Activated CD4-positive, alpha-beta T cell treated with anti-CD3 and anti-CD28 coated beads, Interleukin-2, Interleukin-6, amounts not matched to agents 100 ng/mL and 50 ng/mL, durations not matched to agents 16 hours and 8 hours (primary cell): ENCODE measurements around the gene ARHGAP6.
"Not testable (repeated sequence)": the region's sequence is repeated elsewhere in the genome, so short reads cannot be mapped to it uniquely, and the experiment has no call there.

Experiments
- DNase-seq: peaks from one replicate; pipeline ENCODE4 v3.0.0-alpha.2; 2020

Gene ARHGAP6

DNA sequence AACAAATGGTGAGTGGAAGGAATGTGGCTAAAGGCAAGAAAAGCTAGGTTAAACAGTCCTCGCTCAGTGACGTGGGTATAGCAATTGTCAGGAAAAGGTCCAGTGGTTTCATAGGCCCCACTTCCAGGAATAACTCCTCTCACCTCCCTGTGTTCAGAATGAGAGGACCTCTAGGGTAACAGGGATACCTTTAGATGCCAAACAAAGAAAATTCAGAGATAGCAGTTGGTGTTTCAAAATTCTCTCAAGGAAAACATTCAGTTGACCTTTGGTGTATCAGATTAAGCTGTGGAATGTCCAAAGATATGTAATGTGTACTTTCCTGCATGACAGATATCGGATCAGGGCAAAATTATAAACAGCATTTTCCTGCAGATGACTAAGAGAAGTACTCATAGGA lies 155.9 kb downstream of the ARHGAP6 start:
- DNase-seq: no peak

- DNase-seq: no peak
These were observed 161.5 kb downstream of the ARHGAP6 start for GRCh38 chrX:11504234-11504633.

GRCh38 chrX:11499076-11500044 lies 166.4 kb downstream of the ARHGAP6 start:
- DNase-seq: no peak

DNA sequence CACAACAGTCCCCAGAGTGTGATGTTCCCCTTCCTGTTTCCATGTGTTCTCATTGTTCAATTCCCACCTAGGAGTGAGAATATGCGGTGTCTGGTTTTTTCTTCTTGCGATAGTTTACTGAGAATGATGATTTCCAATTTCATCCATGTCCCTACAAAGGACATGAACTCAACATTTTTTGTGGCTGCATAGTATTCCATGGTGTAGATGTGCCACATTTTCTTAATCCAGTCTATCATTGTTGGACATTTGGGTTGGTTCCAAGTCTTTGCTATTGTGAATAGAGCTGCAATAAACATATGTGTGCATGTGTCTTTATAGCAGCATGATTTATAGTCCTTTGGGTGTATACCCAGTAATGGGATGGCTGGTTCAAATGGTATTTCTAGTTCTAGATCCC lies 174.3 kb downstream of the ARHGAP6 start:
- not testable (repeated sequence) for DNase-seq

- DNase-seq: no peak
These were observed 181.4 kb downstream of the ARHGAP6 start for GRCh38 chrX:11484290-11484689.

DNA sequence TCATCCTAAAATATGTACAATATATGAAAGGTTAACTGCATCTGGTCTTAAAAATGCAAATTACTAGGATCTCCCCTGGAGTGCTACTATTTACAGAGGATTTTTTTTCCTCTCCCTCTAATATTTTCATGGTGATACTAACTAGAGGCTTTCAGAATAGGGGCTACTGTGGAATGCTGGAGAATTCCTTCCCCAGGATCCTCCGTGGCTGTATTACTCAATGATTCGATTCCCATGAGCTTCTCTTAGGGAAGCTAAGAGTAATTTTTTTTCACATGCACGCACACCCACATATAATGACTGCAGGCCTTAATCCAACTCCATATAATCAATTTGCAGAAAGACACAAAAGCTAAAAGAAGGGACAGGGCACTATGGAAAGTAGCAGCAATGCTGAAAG lies 184.7 kb downstream of the ARHGAP6 start:
- DNase-seq: no peak

DNA sequence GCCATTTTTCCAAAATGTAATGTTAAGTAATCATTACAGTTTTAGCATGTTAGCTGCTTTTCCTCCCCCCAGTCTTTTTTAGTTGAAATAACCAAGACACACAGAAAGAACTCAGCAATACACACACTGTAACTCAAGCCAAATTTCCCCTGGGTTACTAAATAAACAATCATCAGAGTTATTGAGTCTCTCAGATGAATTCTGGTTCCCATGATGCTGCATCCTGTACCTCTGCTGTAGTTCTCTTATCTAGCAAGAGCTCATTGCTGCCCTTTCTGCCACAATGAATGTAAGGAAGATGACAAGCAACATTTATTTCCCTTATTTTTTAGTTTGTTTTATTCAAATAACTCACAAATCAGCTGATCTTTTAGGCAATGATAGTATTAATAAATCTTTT lies 185.1 kb downstream of the ARHGAP6 start:
- no peak for DNase-seq

DNA sequence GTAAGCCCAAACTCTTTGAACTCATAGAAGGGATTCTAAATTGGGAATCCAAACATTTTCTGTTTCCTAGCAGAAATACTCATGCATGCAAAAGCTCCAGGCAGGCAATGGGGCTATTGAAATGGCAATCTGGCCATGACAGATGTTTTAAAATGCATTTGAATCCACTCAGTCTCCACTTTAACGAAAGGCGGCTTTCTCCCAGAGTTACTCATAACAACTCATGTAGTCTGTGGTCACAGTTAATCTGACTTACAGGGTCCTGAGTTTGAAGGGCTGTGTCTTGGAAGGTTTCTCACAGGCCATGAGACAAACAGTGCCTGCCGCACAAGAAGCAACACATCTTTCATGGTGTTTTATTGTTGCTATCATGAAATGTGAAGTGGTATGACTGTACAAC lies 186.8 kb downstream of the ARHGAP6 start:
- DNase-seq: no peak

GRCh38 chrX:11478026-11478425 lies 187.7 kb downstream of the ARHGAP6 start:
- no peak for DNase-seq

DNA sequence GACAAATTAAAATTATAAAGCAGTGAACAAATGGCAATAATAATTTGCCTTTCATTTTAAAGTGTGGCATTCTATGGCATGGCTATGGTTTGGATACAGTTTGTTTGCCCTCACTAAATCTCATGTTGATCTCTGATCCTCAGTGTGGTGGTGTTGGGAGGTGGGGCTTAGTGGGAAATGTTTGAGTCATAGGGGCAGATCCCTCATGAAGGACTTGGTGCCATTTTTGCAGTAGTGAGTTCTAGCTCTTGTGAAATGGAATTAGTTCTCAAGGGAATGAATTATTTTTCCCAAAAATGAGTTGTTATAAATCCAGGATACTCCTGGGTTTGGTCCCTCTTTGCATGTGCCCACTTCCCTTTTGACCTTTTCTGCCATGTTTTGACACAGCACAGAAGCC lies 191.1 kb downstream of the ARHGAP6 start:
- DNase-seq: no peak

- no peak for DNase-seq
These were observed 191.7 kb downstream of the ARHGAP6 start for GRCh38 chrX:11474021-11474420.

GRCh38 chrX:11472879-11473278 lies 192.8 kb downstream of the ARHGAP6 start:
- no peak for DNase-seq

GRCh38 chrX:11472381-11472780 lies 193.3 kb downstream of the ARHGAP6 start:
- no peak for DNase-seq

DNA sequence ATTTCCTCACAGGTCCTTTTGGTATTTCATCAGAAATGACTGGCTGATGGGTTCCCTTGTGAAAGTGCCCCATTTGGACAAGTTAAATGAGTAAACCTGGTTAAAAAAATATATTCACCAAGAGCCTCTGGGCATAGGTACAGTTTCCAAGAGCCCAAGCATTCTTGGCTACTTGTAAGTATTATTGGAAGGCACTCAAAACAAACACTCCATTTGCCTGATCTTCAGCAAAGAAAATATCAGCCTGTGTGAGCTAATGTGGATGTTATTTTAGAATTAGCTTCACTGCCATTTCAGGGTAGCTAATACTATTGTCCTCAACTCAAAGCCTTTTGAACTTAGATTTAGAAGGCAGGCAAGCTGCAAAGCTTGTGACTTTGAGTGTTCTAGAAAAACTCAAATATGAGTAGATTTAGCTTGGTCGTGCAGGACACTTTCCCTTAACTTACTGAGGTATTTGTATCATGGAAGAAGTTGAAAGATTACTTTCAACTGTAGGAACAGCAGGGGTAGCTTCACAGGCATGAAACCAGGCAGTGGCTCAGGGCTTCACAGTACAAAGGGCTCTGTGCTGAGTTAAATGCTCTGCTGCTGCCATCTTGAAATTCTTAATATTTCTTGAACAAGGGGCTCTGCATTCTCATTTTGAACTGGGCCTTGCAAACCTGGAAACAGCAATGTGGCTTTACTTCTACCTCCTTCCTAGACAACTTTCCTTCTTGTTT lies 195.3 kb downstream of the ARHGAP6 start:
- no peak for DNase-seq

- DNase-seq: no peak
These were observed 199.9 kb downstream of the ARHGAP6 start for GRCh38 chrX:11465648-11466411.

- DNase-seq: no peak
These were observed 200.8 kb downstream of the ARHGAP6 start for GRCh38 chrX:11464836-11465463.

GRCh38 chrX:11464380-11464779 lies 201.3 kb downstream of the ARHGAP6 start:
- DNase-seq: no peak

DNA sequence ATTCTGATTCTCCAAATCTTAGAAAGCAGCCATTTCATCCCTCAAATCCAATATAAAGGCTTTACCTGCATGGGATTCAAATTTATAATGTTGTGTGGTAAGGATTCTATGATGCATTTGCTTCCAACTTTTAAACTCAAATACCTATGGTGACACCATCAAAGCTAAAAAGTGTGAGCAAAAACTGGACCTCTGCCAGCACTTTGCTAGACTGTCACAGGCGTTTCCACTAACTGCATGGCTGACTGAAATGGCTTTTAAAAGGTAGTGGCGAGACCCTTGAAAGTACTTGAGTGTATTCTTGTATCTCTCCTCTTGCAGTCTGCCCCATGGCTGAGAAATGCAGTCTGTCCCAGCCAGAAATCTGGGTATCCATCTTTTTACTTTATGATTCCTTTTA lies 203.1 kb downstream of the ARHGAP6 start:
- no peak for DNase-seq

DNA sequence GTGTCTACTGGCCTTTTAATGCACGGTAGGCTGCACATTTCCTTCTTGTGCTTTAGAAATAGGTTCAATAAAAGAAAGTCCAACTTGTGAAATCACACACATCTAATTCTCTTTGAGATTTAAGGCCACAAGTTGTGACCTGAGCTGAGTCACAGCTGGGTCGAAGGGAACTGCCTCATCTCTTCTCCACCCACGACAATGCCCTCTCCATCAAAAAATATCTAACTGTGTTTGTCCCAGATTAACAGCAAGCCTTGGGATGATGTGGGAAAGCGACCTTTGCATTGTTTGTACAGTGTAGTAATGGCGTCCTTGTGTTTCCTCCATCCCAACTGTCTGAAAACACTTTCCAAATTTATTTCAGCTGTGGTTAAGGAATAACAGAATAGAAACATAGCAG lies 203.6 kb downstream of the ARHGAP6 start:
- DNase-seq: no peak

GRCh38 chrX:11461201-11462001 lies 204.3 kb downstream of the ARHGAP6 start:
- peak; percentile 12 for DNase-seq

GRCh38 chrX:11460347-11460746 lies 205.4 kb downstream of the ARHGAP6 start:
- no peak for DNase-seq

GRCh38 chrX:11458170-11458569 lies 207.6 kb downstream of the ARHGAP6 start:
- DNase-seq: no peak
